CD4-positive, alpha-beta T cell (primary cell): ENCODE measurements around the gene ALKBH5. TPM values are rescaled to one million over a fixed set of nuclear protein-coding genes. Genes with fewer than 3 reads are reported as not detected.

Source experiments
- ATAC-seq: fragments of 200-7000 bp; cut with Tn5 transposase; one replicate; pipeline ENCODE4 v1.10.0; 2022; ENCODE audit warnings: mild to moderate bottlenecking; ENCODE audit not compliant: poor library complexity
- CTCF ChIA-PET: fragments of 350-600 bp; sonication (Branson Sonifier 250); formaldehyde crosslinking; loops from one replicate; lab custom pipeline; 2021; ENCODE audit warnings: antibody characterized with exemption, inconsistent platforms; lab: Charles Lee
- POLR2A ChIA-PET: fragments of 350-600 bp; sonication (Branson Sonifier 250); formaldehyde crosslinking; loops from one replicate; lab custom pipeline; 2021; ENCODE audit warnings: antibody characterized with exemption, inconsistent platforms; lab: Charles Lee
- DNase-seq, 14 experiments: peaks; one replicate each; pipeline ENCODE4 v3.0.0-alpha.2; 2013 to 2020; ENCODE audit warnings: mixed read lengths in 2 of 14
- H3K27ac ChIP-seq, 2 donors: one replicate each; pipeline versions ENCODE4 v1.5.1 to v1.7.0; 2013; ENCODE audit warnings: low read length in 2 of 2, low read depth in 1 of 2, mild to moderate bottlenecking in 1 of 2
- H3K27me3 ChIP-seq, 2 experiments: 1 replicate in 1 of 2; 2 replicates in 1 of 2; pipeline versions ENCODE4 v1.6.1 to v1.7.0; 2013; ENCODE audit warnings: low read length in 2 of 2, control low read depth in 1 of 2, mild to moderate bottlenecking in 1 of 2, moderate library complexity in 1 of 2; ENCODE audit not compliant: insufficient read depth in 2 of 2, control insufficient read depth in 1 of 2
- H3K36me3 ChIP-seq: one replicate; pipeline ENCODE4 v1.6.1; 2013; ENCODE audit warnings: low read length, control low read depth; ENCODE audit not compliant: insufficient read depth
- H3K4me1 ChIP-seq: one replicate; pipeline ENCODE4 v1.6.1; 2013; ENCODE audit warnings: low read length, control low read depth; ENCODE audit not compliant: insufficient read depth
- H3K4me3 ChIP-seq: one replicate; pipeline ENCODE4 v1.5.1; 2013; ENCODE audit warnings: mild to moderate bottlenecking, low read length, moderate library complexity
- H3K9me3 ChIP-seq, 2 experiments: 1 replicate in 1 of 2; 2 replicates in 1 of 2; pipeline versions ENCODE4 v1.6.1 to v1.7.0; 2013; ENCODE audit warnings: low read length in 2 of 2, mild to moderate bottlenecking in 2 of 2, control low read depth in 1 of 2, moderate library complexity in 1 of 2; ENCODE audit not compliant: control insufficient read depth in 1 of 2, insufficient read depth in 1 of 2
- H3K27ac Mint-ChIP-seq: one replicate; pipeline ENCODE4 v1.8.0; 2020; ENCODE audit warnings: mixed read lengths
- H3K27me3 Mint-ChIP-seq: one replicate; pipeline ENCODE4 v1.8.0; 2021; ENCODE audit warnings: mixed read lengths
- H3K36me3 Mint-ChIP-seq: one replicate; pipeline ENCODE4 v1.8.0; 2021; ENCODE audit warnings: low read depth, mixed read lengths
- H3K4me1 Mint-ChIP-seq: one replicate; pipeline ENCODE4 v1.8.0; 2021; ENCODE audit warnings: low read depth, mixed read lengths
- H3K4me3 Mint-ChIP-seq: one replicate; pipeline ENCODE4 v1.8.0; 2020; ENCODE audit warnings: mild to moderate bottlenecking, mixed read lengths
- H3K9me3 Mint-ChIP-seq: one replicate; pipeline ENCODE4 v1.8.0; 2020; ENCODE audit warnings: mixed read lengths
- intact Hi-C, 2 experiments: fragments of 100-400 bp; cut with DNase I in 1 of 2; cut with micrococcal nuclease in 1 of 2; formaldehyde crosslinking; loops; one replicate each; pipeline versions ENCODE4 v1.15.1 to v1.9.0; 2023 to 2025; cut with DNase I, micrococcal nuclease
- total RNA-seq, 174 experiments: library from RNA in 2 of 174; stranded (reverse) in 2 of 174; gene quantifications; one replicate each; pipeline ENCODE4 v1.2.3 and lab custom pipeline; 2021 to 2026
- TF ChIP-seq, protein P1 (sequence below): fragments of 200-600 bp; IDR thresholded peaks from one replicate; pipeline ENCODE4 v1.8.0; 2022; ENCODE audit warnings: antibody characterized with exemption, mild to moderate bottlenecking

The ALKBH5 gene
- total RNA-seq, 2 experiments from 2014 or later = 117 to 119 TPM

DNA sequence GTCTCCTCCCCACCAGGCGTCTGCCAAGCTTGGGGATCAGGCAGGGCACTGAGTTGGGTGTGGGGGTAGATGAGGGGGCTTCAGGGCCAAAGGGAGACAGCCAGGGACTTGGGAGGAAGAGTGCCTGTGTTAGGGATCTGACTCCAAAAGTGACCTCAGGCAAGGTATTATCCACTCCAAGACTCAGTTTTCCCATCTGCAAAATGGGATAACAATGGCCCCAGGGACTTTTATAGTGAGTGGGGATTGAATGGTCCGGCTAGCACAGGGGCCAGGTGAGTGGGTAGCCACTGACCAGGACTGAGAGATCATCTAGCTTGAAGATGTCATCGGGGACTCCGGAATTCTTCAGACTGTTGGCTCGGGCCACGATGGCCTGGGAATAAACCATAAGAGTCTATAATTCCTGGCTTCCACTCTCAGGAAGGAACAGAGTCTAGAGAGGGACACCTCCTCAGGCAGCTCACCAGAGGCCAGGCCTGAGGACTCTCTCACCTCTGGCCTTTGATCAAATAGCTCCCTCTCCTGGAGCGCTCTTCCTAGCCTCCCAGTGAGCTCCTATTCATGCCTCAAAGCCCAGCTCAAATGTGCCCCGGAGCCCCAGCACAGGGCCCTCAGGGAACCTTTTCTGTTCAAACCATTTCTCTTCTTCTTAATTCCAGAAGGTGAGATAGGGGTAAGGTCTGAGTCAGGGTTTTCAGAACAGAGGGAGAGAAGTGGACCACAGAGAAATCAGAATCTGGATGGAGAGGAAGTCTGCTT lies 71.4 kb downstream of the ALKBH5 start:
- no peaks in the 10 kb centered on the region for H3K27me3 ChIP-seq
- H3K9me3 ChIP-seq = no peaks in the 10 kb centered on the region
- peaks cover 66% of the 10 kb centered on the region for H3K36me3 ChIP-seq
- Mint-ChIP-seq H3K27ac (no peak overlapping the region), H3K9me3 (no peaks in the 10 kb centered on the region), H3K4me1 (peaks cover 28% of the 10 kb centered on the region), H3K4me3 (peak overlapping the region; percentile 38), H3K27me3 (no peaks in the 10 kb centered on the region), H3K36me3 (peaks cover 53% of the 10 kb centered on the region)
- DNase-seq (no peak), ATAC-seq (no peak)
- no peak overlapping the region for H3K4me3 ChIP-seq
- peaks cover 39% of the 10 kb centered on the region for H3K4me1 ChIP-seq
- no peak overlapping the region for H3K27ac ChIP-seq
- TF ChIP-seq, protein P1, sequence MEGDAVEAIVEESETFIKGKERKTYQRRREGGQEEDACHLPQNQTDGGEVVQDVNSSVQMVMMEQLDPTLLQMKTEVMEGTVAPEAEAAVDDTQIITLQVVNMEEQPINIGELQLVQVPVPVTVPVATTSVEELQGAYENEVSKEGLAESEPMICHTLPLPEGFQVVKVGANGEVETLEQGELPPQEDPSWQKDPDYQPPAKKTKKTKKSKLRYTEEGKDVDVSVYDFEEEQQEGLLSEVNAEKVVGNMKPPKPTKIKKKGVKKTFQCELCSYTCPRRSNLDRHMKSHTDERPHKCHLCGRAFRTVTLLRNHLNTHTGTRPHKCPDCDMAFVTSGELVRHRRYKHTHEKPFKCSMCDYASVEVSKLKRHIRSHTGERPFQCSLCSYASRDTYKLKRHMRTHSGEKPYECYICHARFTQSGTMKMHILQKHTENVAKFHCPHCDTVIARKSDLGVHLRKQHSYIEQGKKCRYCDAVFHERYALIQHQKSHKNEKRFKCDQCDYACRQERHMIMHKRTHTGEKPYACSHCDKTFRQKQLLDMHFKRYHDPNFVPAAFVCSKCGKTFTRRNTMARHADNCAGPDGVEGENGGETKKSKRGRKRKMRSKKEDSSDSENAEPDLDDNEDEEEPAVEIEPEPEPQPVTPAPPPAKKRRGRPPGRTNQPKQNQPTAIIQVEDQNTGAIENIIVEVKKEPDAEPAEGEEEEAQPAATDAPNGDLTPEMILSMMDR = no peak
- intact Hi-C loops = no loop called here
- POLR2A ChIA-PET = interaction anchor here (1.3 kb wide), 1 partner anchor 30 kb away, joined by 3 read pairs; the partner anchor contains the start of gene LLGL1
- CTCF ChIA-PET = no interaction called here

DNA sequence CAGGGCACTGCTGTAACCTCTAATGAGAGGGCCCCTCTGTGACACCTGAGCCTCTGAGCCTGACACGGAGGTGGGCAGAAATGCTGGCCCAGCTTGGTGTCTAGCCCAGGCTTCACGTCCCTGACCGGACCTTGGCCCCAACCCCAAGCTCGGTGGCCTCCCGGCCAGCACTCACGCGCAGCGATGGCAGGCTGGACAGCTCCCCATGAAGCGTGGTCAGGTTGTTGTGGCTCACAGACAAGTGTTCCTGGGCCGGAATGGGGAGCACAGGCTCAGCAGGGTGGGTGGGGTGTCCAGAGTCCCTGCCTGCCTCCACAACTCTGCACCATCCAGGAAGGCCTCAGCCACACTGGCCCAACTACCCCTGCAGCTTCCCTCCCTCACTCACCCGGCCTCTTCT lies 72.7 kb downstream of the ALKBH5 start:
- H3K4me3 Mint-ChIP-seq = peak overlapping the region; percentile 93

DNA sequence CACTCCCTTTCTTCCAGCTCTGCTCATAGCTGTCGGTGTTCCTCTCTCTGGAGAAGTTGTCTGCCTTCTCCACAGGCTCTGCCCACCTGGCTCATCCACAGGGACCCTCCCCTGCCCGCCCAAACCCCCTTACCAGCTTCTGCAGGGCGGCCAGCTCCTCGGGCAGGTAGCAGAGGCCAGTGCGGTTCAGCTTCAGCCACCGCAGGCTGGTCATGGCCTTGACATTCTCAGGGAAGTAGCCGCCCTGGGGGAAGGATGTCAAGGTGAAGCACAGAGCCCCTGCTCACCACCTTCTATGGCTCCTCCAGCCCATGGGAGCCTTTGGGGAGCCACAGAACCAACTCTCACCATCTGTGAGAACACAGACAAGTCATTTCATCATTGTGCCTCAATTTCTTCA lies 73.1 kb downstream of the ALKBH5 start:
- peaks cover 49% of the 10 kb centered on the region for H3K36me3 ChIP-seq
- CTCF ChIA-PET = no interaction called here
- peak overlapping the region; percentile 93 for H3K4me3 Mint-ChIP-seq
- H3K4me1 Mint-ChIP-seq = peaks cover 39% of the 10 kb centered on the region
- H3K9me3 Mint-ChIP-seq = no peaks in the 10 kb centered on the region
- DNase-seq (peak in 1 of 14 experiments; percentile 11), ATAC-seq (no peak)
- H3K4me1 ChIP-seq = peaks cover 53% of the 10 kb centered on the region
- TF ChIP-seq, protein P1 = no peak
- peak overlapping the region in 1 of 2 donors; percentile 26 for H3K27ac ChIP-seq
- peaks cover 36% of the 10 kb centered on the region for H3K36me3 Mint-ChIP-seq
- intact Hi-C loops = loop anchor here in 1 of 2 experiments (2.0 kb wide), 1 partner anchor 72 kb away; no protein-coding TSS in a partner anchor
- no peaks in the 10 kb centered on the region for H3K9me3 ChIP-seq
- H3K27me3 Mint-ChIP-seq = no peaks in the 10 kb centered on the region
- H3K4me3 ChIP-seq = peak overlapping the region; percentile 91
- H3K27me3 ChIP-seq = no peaks in the 10 kb centered on the region
- POLR2A ChIA-PET = interaction anchor here (0.6 kb wide), 1 partner anchor 31 kb away, joined by 3 read pairs; no protein-coding TSS in a partner anchor
- H3K27ac Mint-ChIP-seq = peak overlapping the region; percentile 77

More for the DNA sequence above, 72.7 kb downstream of the ALKBH5 start:
- no peak for DNase-seq
- TF ChIP-seq, protein P1 = no peak
- intact Hi-C loops = loop anchor here in 1 of 2 experiments (2.0 kb wide), 1 partner anchor 72 kb away; no protein-coding TSS in a partner anchor
- Histone ChIP-seq H3K9me3 (no peaks in the 10 kb centered on the region), H3K27ac (no peak overlapping the region), H3K4me3 (no peak overlapping the region), H3K27me3 (no peaks in the 10 kb centered on the region), H3K4me1 (peaks cover 49% of the 10 kb centered on the region), H3K36me3 (peaks cover 53% of the 10 kb centered on the region)
- CTCF ChIA-PET = no interaction called here
- no peak overlapping the region for H3K27ac Mint-ChIP-seq
- H3K4me1 Mint-ChIP-seq = peaks cover 35% of the 10 kb centered on the region
- no peak for ATAC-seq
- H3K9me3 Mint-ChIP-seq = no peaks in the 10 kb centered on the region
- POLR2A ChIA-PET = interaction anchor here (0.6 kb wide), 1 partner anchor 30 kb away, joined by 3 read pairs; no protein-coding TSS in a partner anchor
- no peaks in the 10 kb centered on the region for H3K27me3 Mint-ChIP-seq
- peaks cover 40% of the 10 kb centered on the region for H3K36me3 Mint-ChIP-seq
